HG02623 (cell line): Measurements from ENCODE around the gene SPATS2.
"Not testable (repeated sequence)": the region's sequence is repeated elsewhere in the genome, so short reads cannot be mapped to it uniquely, and the experiment has no call there.

ENCODE experiments used
- ATAC-seq: cut with Tn5 transposase; IDR thresholded peaks from one replicate; pipeline ENCODE4 v1.9.1; 2021; ENCODE audit warnings: moderate library complexity; ENCODE audit not compliant: unreplicated experiment

The SPATS2 gene

GRCh38 chr12:49367381-49368239 lies at the start of gene SPATS2:
Gene SPATS2, plus strand, starts transcription at chr12:49367462. Its CDS starts 93,551 bp downstream, at chr12:49461013.
- no peak for ATAC-seq

GRCh38 chr12:49320411-49321103 lies 46.7 kb upstream of the SPATS2 start:
- ATAC-seq = not testable (repeated sequence)

GRCh38 chr12:49322367-49322707 lies 44.9 kb upstream of the SPATS2 start:
- no peak for ATAC-seq

- ATAC-seq = peak; percentile 97
Measured at GRCh38 chr12:49322708-49323523, 44.3 kb upstream of the SPATS2 start, which contains the start of gene TROAP. Gene TROAP, plus strand, starts transcription at chr12:49323255. Its CDS starts 354 bp downstream, at chr12:49323609.

GRCh38 chr12:49323524-49324097 lies 43.7 kb upstream of the SPATS2 start:
- ATAC-seq = no peak

- no peak for ATAC-seq
Measured at GRCh38 chr12:49325606-49326005, 41.7 kb upstream of the SPATS2 start.

- no peak for ATAC-seq
Measured at GRCh38 chr12:49327368-49327767, 39.9 kb upstream of the SPATS2 start.

- no peak for ATAC-seq
Measured at GRCh38 chr12:49327887-49328286, 39.4 kb upstream of the SPATS2 start.

GRCh38 chr12:49328816-49329215 lies 38.4 kb upstream of the SPATS2 start:
- no peak for ATAC-seq

- ATAC-seq = no peak
Measured at GRCh38 chr12:49330032-49330619, 37.1 kb upstream of the SPATS2 start.

- ATAC-seq = no peak
Measured at GRCh38 chr12:49330631-49331379, 36.5 kb upstream of the SPATS2 start.

- ATAC-seq = no peak
Measured at GRCh38 chr12:49331380-49332222, 35.7 kb upstream of the SPATS2 start.

- no peak for ATAC-seq
Measured at GRCh38 chr12:49332441-49332861, 34.8 kb upstream of the SPATS2 start.

- no peak for ATAC-seq
Measured at GRCh38 chr12:49332891-49333371, 34.3 kb upstream of the SPATS2 start.

GRCh38 chr12:49333778-49334177 lies 33.5 kb upstream of the SPATS2 start:
- ATAC-seq = not testable (repeated sequence)

GRCh38 chr12:49334226-49334625 lies 33.0 kb upstream of the SPATS2 start:
- ATAC-seq = no peak

- no peak for ATAC-seq
Measured at GRCh38 chr12:49334681-49335080, 32.6 kb upstream of the SPATS2 start.

- no peak for ATAC-seq
Measured at GRCh38 chr12:49335118-49335954, 31.9 kb upstream of the SPATS2 start.
